OCI-LY3 (cell line): Measurements from ENCODE around the gene TNNT3.

ENCODE experiments used
- H2AFZ ChIP-seq: fragments of 200-600, 300-600 bp; shearing (Covaris generic); 2 replicates; pipeline ENCODE4 v1.6.0; 2014; ENCODE audit warnings: antibody characterized with exemption, low read depth, low read length
- H3K27ac ChIP-seq: fragments of 200-600, 300-600 bp; sonication (generic); 2 replicates; pipeline ENCODE4 v1.5.1; 2014; ENCODE audit warnings: mild to moderate bottlenecking, low read length, moderate library complexity, mixed read lengths
- H3K27me3 ChIP-seq: fragments of 200-600, 300-600 bp; sonication (generic); 2 replicates; pipeline ENCODE4 v1.6.1; 2014; ENCODE audit warnings: low read depth, low read length, mixed read lengths
- H3K36me3 ChIP-seq: fragments of 200-600, 300-600 bp; sonication (generic); replicated peaks from 2 replicates; pipeline ENCODE3; 2014; ENCODE audit warnings: low read depth, low read length, mixed read lengths
- H3K4me1 ChIP-seq: fragments of 300-600, 200-600 bp; sonication (generic); 2 replicates; pipeline ENCODE4 v1.6.1; 2014; ENCODE audit warnings: low read length, mixed read lengths
- H3K4me2 ChIP-seq: fragments of 200-600, 300-600 bp; sonication (generic); 2 replicates; pipeline ENCODE4 v1.6.1; 2014; ENCODE audit warnings: low read length, mixed read lengths
- H3K4me3 ChIP-seq: fragments of 300-600, 200-600 bp; sonication (generic); 2 replicates; pipeline ENCODE4 v1.5.1; 2014; ENCODE audit warnings: antibody characterized with exemption, mild to moderate bottlenecking, low read length, moderate library complexity
- H3K79me2 ChIP-seq: fragments of 300-600, 200-600 bp; shearing (Covaris generic); 2 replicates; pipeline ENCODE4 v1.6.1; 2014; ENCODE audit warnings: mild to moderate bottlenecking, low read length, mixed read lengths
- H3K9ac ChIP-seq: fragments of 300-600, 200-600 bp; shearing (Covaris generic); 2 replicates; pipeline ENCODE4 v1.6.0; 2014; ENCODE audit warnings: mild to moderate bottlenecking, low read length, moderate library complexity
- H3K9me3 ChIP-seq: fragments of 200-600, 300-600 bp; shearing (Covaris generic); 2 replicates; pipeline ENCODE4 v1.6.1; 2014; ENCODE audit warnings: low read length, mixed read lengths; ENCODE audit not compliant: insufficient read depth
- H4K20me1 ChIP-seq: fragments of 200-600, 300-600 bp; sonication (generic); 2 replicates; pipeline ENCODE4 v1.6.1; 2016; ENCODE audit warnings: low read length, mixed read lengths; ENCODE audit not compliant: insufficient read depth
- EZH2phosphoT487 ChIP-seq: fragments of 200-600 bp; shearing (Covaris generic); IDR thresholded peaks from 2 replicates; pipeline ENCODE4 v1.6.1; 2018; ENCODE audit warnings: antibody characterized with exemption, mixed run types, low read depth
- TF ChIP-seq, protein P1 (sequence below): fragments of 200-600, 300-600 bp; sonication (generic); IDR thresholded peaks from 2 replicates; pipeline ENCODE4 v1.5.1; 2014; ENCODE audit warnings: antibody characterized with exemption, low read length, low read depth

TNNT3 gene

DNA sequence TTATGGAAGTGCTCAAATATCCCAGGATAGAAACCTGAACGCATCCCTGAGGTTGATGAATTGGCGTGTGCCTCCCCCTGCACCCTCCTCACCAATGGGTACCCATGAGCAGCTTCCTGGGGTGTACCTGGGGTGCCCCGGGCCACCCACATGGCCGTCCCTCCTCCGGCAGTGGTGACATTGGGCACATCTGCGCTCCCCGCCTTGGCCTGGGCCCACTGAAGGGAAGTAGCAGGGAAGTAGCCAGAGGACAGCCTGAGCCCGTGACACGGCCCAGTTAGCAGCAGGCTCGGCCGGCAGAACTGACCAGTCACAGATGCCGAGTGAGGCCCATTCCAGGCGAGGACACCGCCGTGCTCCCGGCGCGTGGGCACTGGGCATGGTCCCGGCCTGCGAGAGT, 44.4 kb downstream of the TNNT3 start:
- H3K4me2 ChIP-seq, result no peak overlapping the region
- H3K9ac ChIP-seq, result no peak overlapping the region
- H3K9me3 ChIP-seq, result no peaks in the 10 kb centered on the region
- H3K36me3 ChIP-seq, result no peaks in the 10 kb centered on the region
- H3K4me1 ChIP-seq, result no peaks in the 10 kb centered on the region
- H4K20me1 ChIP-seq, result no peaks in the 10 kb centered on the region
- no peak overlapping the region for H3K4me3 ChIP-seq
- H3K79me2 ChIP-seq, result no peaks in the 10 kb centered on the region
- H2AFZ ChIP-seq, result no peak overlapping the region
- H3K27ac ChIP-seq, result no peak overlapping the region
- TF ChIP-seq, protein P1, sequence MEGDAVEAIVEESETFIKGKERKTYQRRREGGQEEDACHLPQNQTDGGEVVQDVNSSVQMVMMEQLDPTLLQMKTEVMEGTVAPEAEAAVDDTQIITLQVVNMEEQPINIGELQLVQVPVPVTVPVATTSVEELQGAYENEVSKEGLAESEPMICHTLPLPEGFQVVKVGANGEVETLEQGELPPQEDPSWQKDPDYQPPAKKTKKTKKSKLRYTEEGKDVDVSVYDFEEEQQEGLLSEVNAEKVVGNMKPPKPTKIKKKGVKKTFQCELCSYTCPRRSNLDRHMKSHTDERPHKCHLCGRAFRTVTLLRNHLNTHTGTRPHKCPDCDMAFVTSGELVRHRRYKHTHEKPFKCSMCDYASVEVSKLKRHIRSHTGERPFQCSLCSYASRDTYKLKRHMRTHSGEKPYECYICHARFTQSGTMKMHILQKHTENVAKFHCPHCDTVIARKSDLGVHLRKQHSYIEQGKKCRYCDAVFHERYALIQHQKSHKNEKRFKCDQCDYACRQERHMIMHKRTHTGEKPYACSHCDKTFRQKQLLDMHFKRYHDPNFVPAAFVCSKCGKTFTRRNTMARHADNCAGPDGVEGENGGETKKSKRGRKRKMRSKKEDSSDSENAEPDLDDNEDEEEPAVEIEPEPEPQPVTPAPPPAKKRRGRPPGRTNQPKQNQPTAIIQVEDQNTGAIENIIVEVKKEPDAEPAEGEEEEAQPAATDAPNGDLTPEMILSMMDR, result no peak
- TF ChIP-seq EZH2phosphoT487, result no peak
- H3K27me3 ChIP-seq, result no peaks in the 10 kb centered on the region

DNA sequence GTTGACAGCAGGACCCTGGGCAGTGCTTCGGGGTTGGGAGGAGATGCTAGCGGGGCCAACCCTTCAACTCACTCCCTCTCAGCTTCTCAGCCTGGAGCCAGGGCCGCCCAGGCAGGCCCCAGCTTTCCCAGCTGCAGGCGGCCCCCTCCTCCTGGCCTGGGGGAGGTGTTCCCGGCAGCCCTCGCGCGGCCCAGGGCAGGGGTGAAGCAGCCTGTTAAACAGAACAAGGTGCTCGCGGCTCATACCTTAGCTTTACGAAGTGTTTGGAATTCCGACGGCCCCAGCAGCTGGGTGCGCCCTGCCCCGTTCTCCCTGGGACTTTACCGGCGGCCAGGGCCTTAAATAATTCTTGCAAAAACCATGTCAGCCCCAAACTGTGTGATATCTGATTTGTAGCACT, 44.8 kb downstream of the TNNT3 start:
- H3K4me1 ChIP-seq, result no peaks in the 10 kb centered on the region
- H3K36me3 ChIP-seq, result no peaks in the 10 kb centered on the region
- H3K4me3 ChIP-seq, result no peak overlapping the region
- no peak overlapping the region for H2AFZ ChIP-seq
- H3K27me3 ChIP-seq, result no peaks in the 10 kb centered on the region
- H3K9me3 ChIP-seq, result no peaks in the 10 kb centered on the region
- no peaks in the 10 kb centered on the region for H4K20me1 ChIP-seq
- H3K9ac ChIP-seq, result no peak overlapping the region
- no peak overlapping the region for H3K27ac ChIP-seq
- TF ChIP-seq, protein P1, result no peak
- TF ChIP-seq EZH2phosphoT487, result no peak
- no peaks in the 10 kb centered on the region for H3K79me2 ChIP-seq
- H3K4me2 ChIP-seq, result no peak overlapping the region

DNA sequence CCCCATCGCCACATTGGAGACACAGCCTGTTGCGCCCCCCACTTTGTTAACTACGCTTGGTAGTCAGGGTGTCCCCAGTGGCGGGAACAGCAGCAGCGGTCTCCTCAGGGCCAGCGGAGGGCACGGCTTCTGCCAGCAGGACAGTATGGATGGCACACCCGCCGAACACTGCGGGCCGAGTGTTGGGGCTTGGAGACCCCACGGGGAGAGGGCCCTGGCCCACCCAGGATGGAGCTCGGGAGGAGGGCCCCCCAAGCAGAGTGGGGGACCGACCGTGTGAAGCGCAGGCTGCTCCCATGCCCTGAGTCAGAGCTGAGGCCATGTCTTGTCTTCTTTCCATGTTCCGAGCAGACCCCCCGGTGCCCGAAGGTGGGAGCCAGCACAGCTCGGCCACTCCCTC, 45.5 kb downstream of the TNNT3 start:
- Histone ChIP-seq H2AFZ (no peak overlapping the region), H3K4me3 (no peak overlapping the region), H3K27me3 (no peaks in the 10 kb centered on the region), H3K4me1 (no peaks in the 10 kb centered on the region), H3K27ac (no peak overlapping the region), H3K9ac (no peak overlapping the region), H3K36me3 (no peaks in the 10 kb centered on the region), H4K20me1 (no peaks in the 10 kb centered on the region), H3K79me2 (no peaks in the 10 kb centered on the region), H3K9me3 (no peaks in the 10 kb centered on the region), H3K4me2 (no peak overlapping the region)
- TF ChIP-seq EZH2phosphoT487, result no peak
- TF ChIP-seq, protein P1, result no peak

DNA sequence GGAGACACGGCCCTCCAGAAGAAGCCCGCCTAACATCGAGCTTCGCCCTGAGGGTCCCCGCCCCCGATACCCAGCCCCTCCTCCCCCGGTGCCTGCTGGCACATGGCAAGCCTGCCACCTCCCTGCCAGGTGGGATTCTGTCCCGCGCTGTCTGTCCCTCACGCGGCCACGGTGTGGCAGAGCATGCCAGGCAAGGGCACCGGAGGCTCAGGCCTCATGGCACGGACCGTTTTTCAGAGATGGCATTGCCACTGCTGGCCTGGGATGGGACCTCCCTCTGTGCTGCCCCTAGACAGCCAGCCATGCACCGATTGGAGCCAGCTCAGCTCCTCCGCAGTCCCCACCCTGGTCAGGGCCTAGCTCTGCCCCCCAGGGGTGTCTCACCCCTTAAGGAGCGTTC, 47.0 kb downstream of the TNNT3 start:
- no peaks in the 10 kb centered on the region for H3K79me2 ChIP-seq
- no peak overlapping the region for H3K27ac ChIP-seq
- no peaks in the 10 kb centered on the region for H3K27me3 ChIP-seq
- H3K4me3 ChIP-seq, result no peak overlapping the region
- no peaks in the 10 kb centered on the region for H3K9me3 ChIP-seq
- H3K4me2 ChIP-seq, result no peak overlapping the region
- no peaks in the 10 kb centered on the region for H4K20me1 ChIP-seq
- TF ChIP-seq, protein P1, result no peak
- no peak for TF ChIP-seq EZH2phosphoT487
- no peak overlapping the region for H2AFZ ChIP-seq
- H3K4me1 ChIP-seq, result no peaks in the 10 kb centered on the region
- no peaks in the 10 kb centered on the region for H3K36me3 ChIP-seq
- no peak overlapping the region for H3K9ac ChIP-seq
